ENCODE measurements around the gene NPPA. TPM values are rescaled to one million over a fixed set of nuclear protein-coding genes. Genes with fewer than 3 reads are reported as not detected.

Gene NPPA
- total and polyA plus RNA-seq, 10 of the 15 experiments (the other 5 are each of a cell fraction or from before 2014, with no cell fraction given): 0.31 to 0.39 TPM; not detected in 8

DNA sequence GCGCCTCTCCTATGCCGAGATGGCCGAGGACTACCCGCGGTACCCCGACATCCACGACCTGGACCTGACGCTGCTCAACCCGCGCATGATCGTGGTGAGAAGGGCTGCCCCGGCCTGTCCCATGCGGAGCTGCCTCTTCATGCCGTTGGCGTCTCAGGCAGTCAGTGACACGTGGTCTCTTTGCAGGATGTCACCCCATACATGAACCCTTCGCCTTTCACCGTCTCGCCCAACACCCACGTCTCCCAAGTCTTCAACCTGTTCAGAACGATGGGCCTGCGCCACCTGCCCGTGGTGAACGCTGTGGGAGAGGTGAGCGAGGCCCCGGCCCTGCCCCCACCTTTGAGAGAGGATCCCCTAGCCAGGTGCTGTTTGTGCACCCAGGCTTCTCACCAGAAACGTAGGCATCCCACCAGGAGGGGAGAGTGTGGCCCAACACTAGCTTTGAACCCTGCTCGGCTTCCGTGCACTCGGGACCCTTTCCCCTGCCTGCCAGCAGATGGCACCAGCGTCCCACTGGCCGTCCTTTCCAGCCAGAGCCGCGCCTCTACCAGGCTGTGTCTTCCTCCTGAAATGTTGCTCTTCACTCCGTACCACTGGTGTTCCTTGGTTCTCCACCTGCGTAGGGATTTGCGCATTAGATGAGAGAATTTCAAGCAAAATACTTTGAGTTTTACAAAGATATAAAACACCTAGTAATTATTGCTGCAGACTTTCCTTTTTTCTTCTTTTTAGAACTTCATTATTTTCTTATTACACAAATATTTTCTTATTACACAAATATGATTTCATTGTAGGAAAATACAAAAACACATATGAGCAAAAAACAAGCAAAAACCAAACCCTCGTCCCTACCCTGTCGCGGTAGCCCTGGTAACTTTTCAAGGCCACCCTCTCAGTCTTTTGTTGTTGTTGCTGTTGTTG lies 9.0 kb downstream of the NPPA start (continued):
- no peak for TF ChIP-seq PML (IDR thresholded peaks at IDR 0.05; ENCODE audit: low read length)
- peak; percentile 33 for TF ChIP-seq RELA (IDR thresholded peaks at IDR 0.05; ENCODE audit: borderline replicate concordance, partially characterized antibody)
- no peak for TF ChIP-seq ASH2L (IDR thresholded peaks at IDR 0.05; ENCODE audit: borderline replicate concordance, low read depth)
- no peak for TF ChIP-seq ESRRA (IDR thresholded peaks at IDR 0.05; ENCODE audit: low read length)
- no peak for TF ChIP-seq TARDBP (IDR thresholded peaks at IDR 0.05; ENCODE audit: borderline replicate concordance)
- TF ChIP-seq, protein P1, sequence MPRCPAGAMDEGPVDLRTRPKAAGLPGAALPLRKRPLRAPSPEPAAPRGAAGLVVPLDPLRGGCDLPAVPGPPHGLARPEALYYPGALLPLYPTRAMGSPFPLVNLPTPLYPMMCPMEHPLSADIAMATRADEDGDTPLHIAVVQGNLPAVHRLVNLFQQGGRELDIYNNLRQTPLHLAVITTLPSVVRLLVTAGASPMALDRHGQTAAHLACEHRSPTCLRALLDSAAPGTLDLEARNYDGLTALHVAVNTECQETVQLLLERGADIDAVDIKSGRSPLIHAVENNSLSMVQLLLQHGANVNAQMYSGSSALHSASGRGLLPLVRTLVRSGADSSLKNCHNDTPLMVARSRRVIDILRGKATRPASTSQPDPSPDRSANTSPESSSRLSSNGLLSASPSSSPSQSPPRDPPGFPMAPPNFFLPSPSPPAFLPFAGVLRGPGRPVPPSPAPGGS (IDR thresholded peaks at IDR 0.05; ENCODE audit: borderline replicate concordance, insufficient read depth, low read depth, low read length, poor library complexity, severe bottlenecking): no peak
- no peak for TF ChIP-seq CHD4 (IDR thresholded peaks at IDR 0.05)
- TF ChIP-seq RFX5 (IDR thresholded peaks at IDR 0.05; ENCODE audit: low read depth, low read length): no peak
- TF ChIP-seq RAD21 (IDR thresholded peaks at IDR 0.05; ENCODE audit: insufficient read depth, low read depth, low read length): peak; percentile 94
- peak; percentile 87 for TF ChIP-seq SMC3 (IDR thresholded peaks at IDR 0.05; ENCODE audit: borderline replicate concordance, low read length)
- TF ChIP-seq, protein P2, sequence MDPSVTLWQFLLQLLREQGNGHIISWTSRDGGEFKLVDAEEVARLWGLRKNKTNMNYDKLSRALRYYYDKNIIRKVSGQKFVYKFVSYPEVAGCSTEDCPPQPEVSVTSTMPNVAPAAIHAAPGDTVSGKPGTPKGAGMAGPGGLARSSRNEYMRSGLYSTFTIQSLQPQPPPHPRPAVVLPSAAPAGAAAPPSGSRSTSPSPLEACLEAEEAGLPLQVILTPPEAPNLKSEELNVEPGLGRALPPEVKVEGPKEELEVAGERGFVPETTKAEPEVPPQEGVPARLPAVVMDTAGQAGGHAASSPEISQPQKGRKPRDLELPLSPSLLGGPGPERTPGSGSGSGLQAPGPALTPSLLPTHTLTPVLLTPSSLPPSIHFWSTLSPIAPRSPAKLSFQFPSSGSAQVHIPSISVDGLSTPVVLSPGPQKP (IDR thresholded peaks at IDR 0.05; ENCODE audit: low read depth, low read length): no peak
- TF ChIP-seq POLR2A (IDR thresholded peaks at IDR 0.05; ENCODE audit: low read depth, low read length): peak; percentile 22; the same call in 1 of the 2 replicates

Measured in GM12878 (cell line).